MM.1S (cell line): Measurements from ENCODE around the gene CD80.

Experiments
- DNase-seq: peaks from one replicate; pipeline ENCODE4 v3.0.0-alpha.2; 2015
- H2AFZ ChIP-seq: fragments of 300-600 bp; sonication (generic); 2 replicates; pipeline ENCODE4 v1.6.0; 2016; ENCODE audit warnings: antibody characterized with exemption, low read length
- H3F3A ChIP-seq: fragments of 300-600 bp; sonication (generic); 2 replicates; pipeline ENCODE4 v1.6.1; 2016; ENCODE audit warnings: mild to moderate bottlenecking, antibody characterized with exemption, low read length, moderate library complexity, mixed read lengths; ENCODE audit not compliant: insufficient read depth
- H3K27ac ChIP-seq: fragments of 300-600 bp; sonication (generic); 2 replicates; pipeline ENCODE4 v1.5.1; 2016; ENCODE audit warnings: mild to moderate bottlenecking, low read length
- H3K27me3 ChIP-seq: fragments of 300-600 bp; sonication (generic); replicated peaks from 2 replicates; pipeline ENCODE4 v1.6.0; 2016; ENCODE audit warnings: low read length; ENCODE audit not compliant: insufficient read depth
- H3K36me3 ChIP-seq: fragments of 300-600 bp; sonication (generic); replicated peaks from 2 replicates; pipeline ENCODE4 v1.6.1; 2016; ENCODE audit warnings: mild to moderate bottlenecking, low read length, mixed read lengths; ENCODE audit not compliant: insufficient read depth
- H3K4me1 ChIP-seq: fragments of 300-600 bp; sonication (generic); 2 replicates; pipeline ENCODE4 v1.6.1; 2016; ENCODE audit warnings: low read length, mixed read lengths
- H3K4me2 ChIP-seq: fragments of 300-600 bp; sonication (generic); 2 replicates; pipeline ENCODE4 v1.6.0; 2016; ENCODE audit warnings: low read depth, low read length
- H3K4me3 ChIP-seq: fragments of 300-600 bp; sonication (generic); 2 replicates; pipeline ENCODE4 v1.5.1; 2016; ENCODE audit warnings: low read length, mixed read lengths
- H3K79me2 ChIP-seq: fragments of 300-600 bp; sonication (generic); 2 replicates; pipeline ENCODE4 v1.6.1; 2016; ENCODE audit warnings: mixed run types, low read length, mixed read lengths
- H3K9ac ChIP-seq: fragments of 300-600 bp; sonication (generic); 2 replicates; pipeline ENCODE4 v1.6.1; 2016; ENCODE audit warnings: low read length, mixed read lengths
- H3K9me2 ChIP-seq: fragments of 300-600 bp; sonication (generic); replicated peaks from 2 replicates; pipeline ENCODE4 v1.6.1; 2016; ENCODE audit warnings: mild to moderate bottlenecking, low read length, mixed read lengths; ENCODE audit not compliant: insufficient read depth
- H3K9me3 ChIP-seq: fragments of 300-600 bp; sonication (generic); replicated peaks from 2 replicates; pipeline ENCODE4 v1.6.1; 2016; ENCODE audit warnings: mild to moderate bottlenecking, low read length, mixed read lengths; ENCODE audit not compliant: insufficient read depth
- H4K20me1 ChIP-seq: fragments of 300-600 bp; sonication (generic); 2 replicates; pipeline ENCODE4 v1.6.1; 2016; ENCODE audit warnings: mild to moderate bottlenecking, low read length, moderate library complexity, mixed read lengths; ENCODE audit not compliant: insufficient read depth
- CTCF ChIP-seq: fragments of 300-600 bp; sonication (generic); IDR thresholded peaks from 2 replicates; pipeline ENCODE4 v1.5.1; 2016; ENCODE audit warnings: antibody characterized with exemption, low read length, mixed read lengths
- EZH2 ChIP-seq: fragments of 300-600 bp; sonication (generic); optimal IDR thresholded peaks from 2 replicates; pipeline ENCODE3; 2017; ENCODE audit warnings: low read depth, mild to moderate bottlenecking, antibody characterized with exemption, low read length, mixed read lengths
- EZH2phosphoT487 ChIP-seq: fragments of 300-600 bp; sonication (generic); IDR thresholded peaks from 2 replicates; pipeline ENCODE4 v1.6.1; 2018; ENCODE audit warnings: antibody characterized with exemption, low read length

The CD80 gene

GRCh38 chr3:119508172-119508845 is 51.1 kb downstream of the CD80 start:
- 0 out of 2 replicates have a peak, but pooled peaks cover 3% of the 10 kb centered on the region for H3K36me3 ChIP-seq
- H3K4me3 ChIP-seq, result no peak overlapping the region
- H3K9me3 ChIP-seq, result no peaks in the 10 kb centered on the region
- H3F3A ChIP-seq, result peaks cover 6% of the 10 kb centered on the region; the same call in 1 of the 2 replicates
- no peaks in the 10 kb centered on the region for H3K27me3 ChIP-seq
- no peak overlapping the region for H2AFZ ChIP-seq
- no peaks in the 10 kb centered on the region for H3K79me2 ChIP-seq
- peak overlapping the region; percentile 1; the same call in 1 of the 2 replicates for H3K9ac ChIP-seq
- H3K4me2 ChIP-seq, result peak overlapping the region; percentile 33; the same call in 1 of the 2 replicates
- TF ChIP-seq EZH2, result no peak
- no peak for TF ChIP-seq EZH2phosphoT487
- TF ChIP-seq CTCF, result no peak
- no peaks in the 10 kb centered on the region for H4K20me1 ChIP-seq
- peak; percentile 73 for DNase-seq
- H3K27ac ChIP-seq, result peak overlapping the region; percentile 50; the same call in 1 of the 2 replicates
- H3K4me1 ChIP-seq, result peaks cover 15% of the 10 kb centered on the region
- no peaks in the 10 kb centered on the region for H3K9me2 ChIP-seq

- Histone ChIP-seq H3K9me2 (no peaks in the 10 kb centered on the region), H3K4me1 (peaks cover 15% of the 10 kb centered on the region), H2AFZ (no peak overlapping the region), H3K36me3 (0 out of 2 replicates have a peak, but pooled peaks cover 3% of the 10 kb centered on the region), H3K9me3 (no peaks in the 10 kb centered on the region), H3K27ac (peak overlapping the region; percentile 50; the same call in 1 of the 2 replicates), H3K27me3 (no peaks in the 10 kb centered on the region), H3K4me2 (peak overlapping the region; percentile 33; the same call in 1 of the 2 replicates), H3K4me3 (no peak overlapping the region), H3K9ac (no peak overlapping the region), H3K79me2 (no peaks in the 10 kb centered on the region), H4K20me1 (no peaks in the 10 kb centered on the region), H3F3A (peaks cover 6% of the 10 kb centered on the region; the same call in 1 of the 2 replicates)
- DNase-seq, result no peak
- TF ChIP-seq EZH2 (no peak), EZH2phosphoT487 (no peak), CTCF (no peak)
Observed at GRCh38 chr3:119507404-119507803, 52.0 kb downstream of the CD80 start.

- peaks cover 6% of the 10 kb centered on the region; the same call in 1 of the 2 replicates for H3F3A ChIP-seq
- no peaks in the 10 kb centered on the region for H3K79me2 ChIP-seq
- H3K9me3 ChIP-seq, result no peaks in the 10 kb centered on the region
- H4K20me1 ChIP-seq, result no peaks in the 10 kb centered on the region
- 0 out of 2 replicates have a peak, but pooled peaks cover 3% of the 10 kb centered on the region for H3K36me3 ChIP-seq
- TF ChIP-seq EZH2phosphoT487, result no peak
- TF ChIP-seq EZH2, result no peak
- TF ChIP-seq CTCF, result no peak
- H3K9ac ChIP-seq, result no peak overlapping the region
- no peak overlapping the region for H3K4me3 ChIP-seq
- H3K27me3 ChIP-seq, result no peaks in the 10 kb centered on the region
- no peak overlapping the region for H2AFZ ChIP-seq
- no peak overlapping the region for H3K27ac ChIP-seq
- H3K4me1 ChIP-seq, result peaks cover 15% of the 10 kb centered on the region
- no peaks in the 10 kb centered on the region for H3K9me2 ChIP-seq
- H3K4me2 ChIP-seq, result no peak overlapping the region
- no peak for DNase-seq
Observed at GRCh38 chr3:119506631-119507030, 52.8 kb downstream of the CD80 start.
